ENCODE results near the gene SLC38A2.

- TF ChIP-seq, protein P1, sequence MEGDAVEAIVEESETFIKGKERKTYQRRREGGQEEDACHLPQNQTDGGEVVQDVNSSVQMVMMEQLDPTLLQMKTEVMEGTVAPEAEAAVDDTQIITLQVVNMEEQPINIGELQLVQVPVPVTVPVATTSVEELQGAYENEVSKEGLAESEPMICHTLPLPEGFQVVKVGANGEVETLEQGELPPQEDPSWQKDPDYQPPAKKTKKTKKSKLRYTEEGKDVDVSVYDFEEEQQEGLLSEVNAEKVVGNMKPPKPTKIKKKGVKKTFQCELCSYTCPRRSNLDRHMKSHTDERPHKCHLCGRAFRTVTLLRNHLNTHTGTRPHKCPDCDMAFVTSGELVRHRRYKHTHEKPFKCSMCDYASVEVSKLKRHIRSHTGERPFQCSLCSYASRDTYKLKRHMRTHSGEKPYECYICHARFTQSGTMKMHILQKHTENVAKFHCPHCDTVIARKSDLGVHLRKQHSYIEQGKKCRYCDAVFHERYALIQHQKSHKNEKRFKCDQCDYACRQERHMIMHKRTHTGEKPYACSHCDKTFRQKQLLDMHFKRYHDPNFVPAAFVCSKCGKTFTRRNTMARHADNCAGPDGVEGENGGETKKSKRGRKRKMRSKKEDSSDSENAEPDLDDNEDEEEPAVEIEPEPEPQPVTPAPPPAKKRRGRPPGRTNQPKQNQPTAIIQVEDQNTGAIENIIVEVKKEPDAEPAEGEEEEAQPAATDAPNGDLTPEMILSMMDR (IDR thresholded peaks at IDR 0.05) = no peak
- no peak for TF ChIP-seq POLR2A (IDR thresholded peaks at IDR 0.05)
Observed at GRCh38 chr12:46380881-46381280, 8.3 kb upstream of the SLC38A2 start.
